WERI-Rb-1 (cell line): ENCODE results near the gene BCL7C.
"Not testable (repeated sequence)": the region's sequence is repeated elsewhere in the genome, so short reads cannot be mapped to it uniquely, and the experiment has no call there.

Experiments used
- DNase-seq: peaks from one replicate; pipeline ENCODE4 v3.0.0-alpha.2; 2020
- H3K27ac ChIP-seq: fragments of 250-450 bp; sonication (Bioruptor Pico); 2 replicates; pipeline ENCODE4 v1.5.1; 2020; ENCODE audit warnings: mild to moderate bottlenecking, moderate library complexity
- H3K27me3 ChIP-seq: fragments of 250-450 bp; sonication (Bioruptor Pico); 2 replicates; pipeline ENCODE4 v1.5.1; 2021; ENCODE audit warnings: mild to moderate bottlenecking, low read depth, moderate library complexity; ENCODE audit not compliant: insufficient read depth, severe bottlenecking
- H3K36me3 ChIP-seq: fragments of 250-450 bp; sonication (Bioruptor Pico); 2 replicates; pipeline ENCODE4 v1.5.1; 2020; ENCODE audit warnings: mild to moderate bottlenecking, moderate library complexity
- H3K4me3 ChIP-seq: 2 replicates; pipeline ENCODE4 v1.5.1; 2011; ENCODE audit warnings: low read depth, mild to moderate bottlenecking, control low read depth, low read length
- H3K9me3 ChIP-seq: fragments of 250-450 bp; sonication (Bioruptor Pico); 2 replicates; pipeline ENCODE4 v1.5.1; 2021; ENCODE audit warnings: mild to moderate bottlenecking, moderate library complexity; ENCODE audit not compliant: severe bottlenecking
- CTCF ChIP-seq: IDR thresholded peaks from 2 replicates; pipeline ENCODE4 v1.5.1; 2011; ENCODE audit warnings: low read depth, mild to moderate bottlenecking, control low read depth, inconsistent platforms, low read length

BCL7C gene

GRCh38 chr16:30895627-30896260, 1.9 kb upstream of the BCL7C start:
- DNase-seq: no peak
- H3K4me3 ChIP-seq: no peak overlapping the region
- no peaks in the 10 kb centered on the region for H3K27me3 ChIP-seq
- H3K27ac ChIP-seq: no peak overlapping the region
- H3K9me3 ChIP-seq: no peaks in the 10 kb centered on the region
- H3K36me3 ChIP-seq: peaks cover 8% of the 10 kb centered on the region
- no peak for TF ChIP-seq CTCF

- no peak for TF ChIP-seq CTCF
- no peak for DNase-seq
- Histone ChIP-seq H3K9me3 (no peaks in the 10 kb centered on the region), H3K36me3 (peaks cover 16% of the 10 kb centered on the region), H3K4me3 (peak overlapping the region; percentile 18), H3K27me3 (no peaks in the 10 kb centered on the region), H3K27ac (peak overlapping the region; percentile 25)
These were observed 877 bp upstream of the BCL7C start for GRCh38 chr16:30894540-30895368.

GRCh38 chr16:30893417-30893743, 497 bp downstream of the BCL7C start:
- peak; percentile 21 for DNase-seq
- H3K9me3 ChIP-seq: no peaks in the 10 kb centered on the region
- no peaks in the 10 kb centered on the region for H3K27me3 ChIP-seq
- H3K36me3 ChIP-seq: peaks cover 28% of the 10 kb centered on the region
- H3K27ac ChIP-seq: peak overlapping the region; percentile 62
- H3K4me3 ChIP-seq: peak overlapping the region; percentile 89
- TF ChIP-seq CTCF: no peak

GRCh38 chr16:30892670-30893416, 1.0 kb downstream of the BCL7C start:
- Histone ChIP-seq H3K4me3 (peak overlapping the region; percentile 89), H3K27ac (no peak overlapping the region), H3K36me3 (peaks cover 31% of the 10 kb centered on the region), H3K27me3 (no peaks in the 10 kb centered on the region), H3K9me3 (no peaks in the 10 kb centered on the region)
- TF ChIP-seq CTCF: no peak
- no peak for DNase-seq

- H3K4me3 ChIP-seq, H3K27ac ChIP-seq, H3K9me3 ChIP-seq, H3K27me3 ChIP-seq, DNase-seq: not testable (repeated sequence)
- H3K36me3 ChIP-seq: peaks cover 40% of the 10 kb centered on the region
These were observed 2.6 kb downstream of the BCL7C start for GRCh38 chr16:30891043-30891823.
